ACC112 (cell line): ENCODE results near the gene TMEM37.
A peak's percentile ranks its signal among the peaks of the same experiment; 100 is the strongest.

Source experiments
- H2AFZ ChIP-seq: fragments of 200-600 bp; sonication (generic); one replicate; pipeline ENCODE4 v1.6.0; 2017; ENCODE audit warnings: antibody characterized with exemption, low read length; ENCODE audit not compliant: unreplicated experiment
- H3K27ac ChIP-seq: fragments of 200-600 bp; sonication (generic); 2 replicates; pipeline ENCODE4 v1.5.1; 2014; ENCODE audit warnings: low read depth, mild to moderate bottlenecking, antibody characterized with exemption, low read length, moderate library complexity
- H3K27me3 ChIP-seq: fragments of 200-600 bp; sonication (generic); 2 replicates; pipeline ENCODE4 v1.6.1; 2014; ENCODE audit warnings: mild to moderate bottlenecking, antibody characterized with exemption, low read length, moderate library complexity, mixed read lengths; ENCODE audit not compliant: insufficient read depth
- H3K36me3 ChIP-seq: fragments of 200-600 bp; sonication (generic); 2 replicates; pipeline ENCODE4 v1.6.1; 2016; ENCODE audit warnings: mild to moderate bottlenecking, antibody characterized with exemption, low read length, moderate library complexity, mixed read lengths; ENCODE audit not compliant: insufficient read depth
- H3K4me1 ChIP-seq: fragments of 200-600 bp; sonication (generic); one replicate; pipeline ENCODE4 v1.6.1; 2016; ENCODE audit warnings: low read length, mixed read lengths; ENCODE audit not compliant: insufficient read depth, unreplicated experiment, control insufficient read depth
- H3K4me3 ChIP-seq: fragments of 200-600 bp; sonication (generic); 2 replicates; pipeline ENCODE4 v1.5.1; 2014; ENCODE audit warnings: mild to moderate bottlenecking, low read depth, low read length
- H3K79me2 ChIP-seq: fragments of 200-600 bp; sonication (generic); one replicate; pipeline ENCODE4 v1.6.0; 2016; ENCODE audit warnings: low read length; ENCODE audit not compliant: control insufficient read depth, unreplicated experiment, insufficient read depth

The TMEM37 gene

GRCh38 chr2:119431155-119431975, at the start of gene TMEM37:
Gene TMEM37 (plus strand): TSS chr2:119431854. CDS start chr2:119431904, 50 bp downstream.
- Histone ChIP-seq H3K27ac (no peak within 1 kb of the TSS), H3K4me3 (peak within 1 kb of the TSS; percentile 72), H3K27me3 (peaks cover 13% of the 10 kb centered on the region; the same call in 1 of the 2 replicates), H3K36me3 (no peaks in the 10 kb centered on the region), H2AFZ (peak within 1 kb of the TSS; percentile 47), H3K79me2 (no peaks in the 10 kb centered on the region), H3K4me1 (peaks cover 19% of the 10 kb centered on the region)

- Histone ChIP-seq H3K4me1 (peaks cover 17% of the 10 kb centered on the region), H3K36me3 (no peaks in the 10 kb centered on the region), H3K79me2 (no peaks in the 10 kb centered on the region), H3K4me3 (no peak overlapping the region), H3K27me3 (no peaks in the 10 kb centered on the region), H2AFZ (no peak overlapping the region), H3K27ac (no peak overlapping the region)
Measured at GRCh38 chr2:119383410-119384140, 48.1 kb upstream of the TMEM37 start.

- H3K27me3 ChIP-seq = no peaks in the 10 kb centered on the region
- H3K36me3 ChIP-seq = no peaks in the 10 kb centered on the region
- H3K79me2 ChIP-seq = no peaks in the 10 kb centered on the region
- H3K4me3 ChIP-seq = no peak overlapping the region
- no peak overlapping the region for H3K27ac ChIP-seq
- peaks cover 30% of the 10 kb centered on the region for H3K4me1 ChIP-seq
- H2AFZ ChIP-seq = no peak overlapping the region
Measured at GRCh38 chr2:119384971-119385370, 46.7 kb upstream of the TMEM37 start.

- Histone ChIP-seq H3K4me1 (peaks cover 34% of the 10 kb centered on the region), H3K36me3 (no peaks in the 10 kb centered on the region), H3K27ac (no peak overlapping the region), H2AFZ (no peak overlapping the region), H3K79me2 (no peaks in the 10 kb centered on the region), H3K27me3 (no peaks in the 10 kb centered on the region), H3K4me3 (no peak overlapping the region)
Measured at GRCh38 chr2:119385466-119385865, 46.2 kb upstream of the TMEM37 start.

GRCh38 chr2:119387381-119388129, 44.1 kb upstream of the TMEM37 start:
- peak overlapping the region; percentile 46 for H2AFZ ChIP-seq
- H3K79me2 ChIP-seq = no peaks in the 10 kb centered on the region
- no peaks in the 10 kb centered on the region for H3K27me3 ChIP-seq
- H3K4me3 ChIP-seq = peak overlapping the region; percentile 49
- H3K4me1 ChIP-seq = peaks cover 34% of the 10 kb centered on the region
- no peaks in the 10 kb centered on the region for H3K36me3 ChIP-seq
- peak overlapping the region; percentile 85 for H3K27ac ChIP-seq

- Histone ChIP-seq H2AFZ (peak overlapping the region; percentile 15), H3K4me1 (peaks cover 34% of the 10 kb centered on the region), H3K27me3 (no peaks in the 10 kb centered on the region), H3K79me2 (no peaks in the 10 kb centered on the region), H3K4me3 (peak overlapping the region; percentile 13; the same call in 1 of the 2 replicates), H3K36me3 (no peaks in the 10 kb centered on the region), H3K27ac (peak overlapping the region; percentile 17; the same call in 1 of the 2 replicates)
Measured at GRCh38 chr2:119389615-119390306, 41.9 kb upstream of the TMEM37 start.

- Histone ChIP-seq H3K79me2 (no peaks in the 10 kb centered on the region), H2AFZ (no peak overlapping the region), H3K27me3 (no peaks in the 10 kb centered on the region), H3K36me3 (no peaks in the 10 kb centered on the region), H3K4me3 (no peak overlapping the region), H3K27ac (no peak overlapping the region), H3K4me1 (peaks cover 11% of the 10 kb centered on the region)
Measured at GRCh38 chr2:119393971-119394748, 37.5 kb upstream of the TMEM37 start.

GRCh38 chr2:119397196-119397595, 34.5 kb upstream of the TMEM37 start:
- no peak overlapping the region for H2AFZ ChIP-seq
- H3K27ac ChIP-seq = no peak overlapping the region
- no peaks in the 10 kb centered on the region for H3K79me2 ChIP-seq
- H3K27me3 ChIP-seq = no peaks in the 10 kb centered on the region; the same call in 1 of the 2 replicates
- H3K36me3 ChIP-seq = no peaks in the 10 kb centered on the region
- no peaks in the 10 kb centered on the region for H3K4me1 ChIP-seq
- H3K4me3 ChIP-seq = no peak overlapping the region

GRCh38 chr2:119402106-119402505, 29.5 kb upstream of the TMEM37 start:
- Histone ChIP-seq H3K79me2 (no peaks in the 10 kb centered on the region), H3K27me3 (no peaks in the 10 kb centered on the region; the same call in 1 of the 2 replicates), H3K4me3 (no peak overlapping the region), H2AFZ (no peak overlapping the region), H3K36me3 (no peaks in the 10 kb centered on the region), H3K27ac (no peak overlapping the region), H3K4me1 (peaks cover 10% of the 10 kb centered on the region)
